NCI-H187 (cell line): ENCODE measurements around the gene WDR73.
"Not testable (repeated sequence)": the region's sequence is repeated elsewhere in the genome, so short reads cannot be mapped to it uniquely, and the experiment has no call there.

Experiments used
- DNase-seq, 2 experiments: peaks; one replicate each; lab custom pipeline; 2025; lab: John Stamatoyannopoulos, UW

The WDR73 gene

GRCh38 chr15:84657748-84658079 lies 3.6 kb upstream of the WDR73 start:
- no peak for DNase-seq

- DNase-seq, result no peak
These were observed 2.9 kb upstream of the WDR73 start for GRCh38 chr15:84656972-84657371.

- DNase-seq, result peak in 1 of 2 experiments; percentile 31
These were observed 788 bp upstream of the WDR73 start for GRCh38 chr15:84654689-84655453.

GRCh38 chr15:84653584-84653909 lies 536 bp downstream of the WDR73 start:
- no peak for DNase-seq

GRCh38 chr15:84649706-84650105 lies 4.4 kb downstream of the WDR73 start:
- no peak for DNase-seq

DNA sequence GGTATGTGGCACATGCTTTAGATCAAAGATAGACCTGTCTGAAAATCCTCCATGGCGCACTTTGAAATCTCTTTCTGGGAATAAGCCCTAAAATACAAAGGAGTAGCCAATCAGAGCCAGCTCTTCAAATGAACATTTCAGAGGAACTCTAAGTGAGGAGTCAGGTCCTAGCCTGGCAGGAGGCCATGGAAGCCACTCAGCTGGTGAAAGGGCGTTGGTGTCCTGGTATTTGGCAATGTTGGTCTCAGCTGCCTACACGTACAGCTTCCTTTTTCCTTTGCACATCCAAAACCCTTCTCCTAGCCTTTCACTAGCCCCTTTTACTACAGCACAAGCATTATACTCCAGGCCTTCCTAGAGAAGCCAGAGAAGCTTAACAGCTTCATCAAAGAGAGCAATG lies 5.5 kb downstream of the WDR73 start:
- DNase-seq, result no peak

- no peak for DNase-seq
These were observed 6.4 kb downstream of the WDR73 start for GRCh38 chr15:84647726-84648125.

DNA sequence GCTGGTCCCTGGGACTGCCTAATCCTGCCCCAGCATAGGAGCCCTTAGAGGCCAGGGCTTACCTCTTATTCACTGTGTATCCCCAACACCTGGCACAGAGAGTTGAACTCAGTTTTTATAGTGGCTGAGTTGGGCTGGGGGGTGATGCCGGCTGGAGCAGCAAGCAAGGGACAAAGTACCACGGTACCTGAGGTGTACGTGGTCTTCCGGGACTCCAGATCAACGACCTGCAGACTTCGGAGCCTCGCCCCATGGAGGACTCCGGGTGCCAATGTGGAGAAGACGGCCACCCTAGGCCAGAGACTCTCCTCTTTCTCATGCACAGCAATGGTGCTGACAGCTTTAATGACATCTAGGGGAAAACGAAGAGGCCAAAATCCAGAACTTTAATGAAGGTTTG lies 8.1 kb downstream of the WDR73 start:
- DNase-seq, result no peak

DNA sequence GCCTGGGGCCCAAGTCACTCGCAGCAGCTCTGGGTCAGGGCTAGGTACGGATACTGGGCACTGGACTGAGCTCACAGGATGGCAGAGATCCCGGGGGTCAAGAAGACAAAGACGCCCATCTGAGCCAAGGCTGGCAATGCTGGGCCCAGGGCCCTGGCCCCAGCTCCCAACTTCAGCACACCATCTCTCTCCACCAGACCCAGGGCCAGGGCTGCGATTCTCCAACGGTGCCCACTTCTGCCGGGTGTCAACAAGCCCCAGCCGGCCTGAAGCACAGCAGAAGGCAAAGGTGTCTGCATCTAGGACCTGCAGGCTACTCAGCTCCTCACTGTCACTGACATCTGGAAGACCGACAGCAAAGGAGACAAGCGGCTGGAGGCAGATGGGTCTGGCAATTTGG lies 8.6 kb downstream of the WDR73 start:
- DNase-seq, result no peak

DNA sequence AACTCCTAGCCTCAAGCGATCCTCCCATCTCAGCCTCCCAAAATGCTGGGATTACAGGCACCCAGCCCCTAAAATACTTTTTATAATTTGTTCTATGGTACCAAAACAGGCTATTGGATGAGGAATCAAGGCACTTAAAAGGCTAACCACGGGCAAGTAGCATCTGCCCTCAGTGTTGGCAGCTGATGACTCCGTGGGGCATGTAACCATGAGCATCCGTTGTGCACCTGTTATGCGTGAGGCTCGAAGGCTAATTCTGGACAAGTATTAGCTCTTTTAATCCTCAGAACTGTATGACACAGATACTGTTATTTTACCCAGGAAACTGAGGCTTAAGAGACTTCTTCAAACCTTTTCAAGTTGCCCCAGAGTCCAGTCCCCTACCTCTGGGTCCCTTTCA lies 10.2 kb downstream of the WDR73 start:
- no peak for DNase-seq

DNA sequence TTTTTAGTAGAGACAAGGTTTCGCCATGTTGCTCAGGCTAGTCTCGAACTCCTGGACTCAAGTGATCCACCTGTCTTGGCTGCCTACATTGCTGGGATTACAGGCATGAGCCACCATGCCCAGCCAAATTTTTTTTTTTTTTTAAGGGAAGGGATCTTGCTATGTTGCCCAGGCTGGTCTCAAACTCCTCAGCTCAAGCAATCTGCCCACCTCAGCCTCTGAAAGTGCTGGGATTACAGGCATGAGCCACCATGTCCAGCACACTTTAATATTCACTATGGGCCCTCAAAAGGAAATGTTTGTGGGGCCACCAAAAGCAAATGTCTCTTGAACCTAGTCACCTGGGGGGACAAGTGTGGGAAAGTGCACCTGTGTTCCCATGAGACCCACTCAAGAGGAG lies 11.4 kb downstream of the WDR73 start:
- not testable (repeated sequence) for DNase-seq

- DNase-seq, result not testable (repeated sequence)
These were observed 12.2 kb downstream of the WDR73 start for GRCh38 chr15:84641871-84642270.

DNA sequence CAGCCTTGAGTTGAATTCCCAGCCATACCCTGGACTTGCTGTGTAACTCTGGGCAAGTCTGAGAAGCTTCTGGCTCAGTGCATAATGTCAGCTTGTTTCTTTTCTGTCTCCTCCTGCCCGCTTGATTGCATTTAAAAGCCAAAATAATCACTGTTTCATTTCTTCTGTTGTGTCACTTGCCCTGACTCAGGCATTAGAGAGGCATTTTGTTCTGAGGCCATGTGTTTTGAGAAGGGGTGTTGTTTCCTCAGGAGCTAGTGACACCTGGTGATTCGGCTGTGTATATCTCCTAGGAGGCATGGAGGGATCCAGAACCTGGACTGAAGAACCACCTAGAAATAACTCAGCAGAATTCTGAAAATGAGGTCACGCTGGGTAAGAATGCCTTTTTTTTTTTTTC lies 16.0 kb downstream of the WDR73 start:
- no peak for DNase-seq

- DNase-seq, result no peak
These were observed 19.8 kb downstream of the WDR73 start for GRCh38 chr15:84634228-84634837.

DNA sequence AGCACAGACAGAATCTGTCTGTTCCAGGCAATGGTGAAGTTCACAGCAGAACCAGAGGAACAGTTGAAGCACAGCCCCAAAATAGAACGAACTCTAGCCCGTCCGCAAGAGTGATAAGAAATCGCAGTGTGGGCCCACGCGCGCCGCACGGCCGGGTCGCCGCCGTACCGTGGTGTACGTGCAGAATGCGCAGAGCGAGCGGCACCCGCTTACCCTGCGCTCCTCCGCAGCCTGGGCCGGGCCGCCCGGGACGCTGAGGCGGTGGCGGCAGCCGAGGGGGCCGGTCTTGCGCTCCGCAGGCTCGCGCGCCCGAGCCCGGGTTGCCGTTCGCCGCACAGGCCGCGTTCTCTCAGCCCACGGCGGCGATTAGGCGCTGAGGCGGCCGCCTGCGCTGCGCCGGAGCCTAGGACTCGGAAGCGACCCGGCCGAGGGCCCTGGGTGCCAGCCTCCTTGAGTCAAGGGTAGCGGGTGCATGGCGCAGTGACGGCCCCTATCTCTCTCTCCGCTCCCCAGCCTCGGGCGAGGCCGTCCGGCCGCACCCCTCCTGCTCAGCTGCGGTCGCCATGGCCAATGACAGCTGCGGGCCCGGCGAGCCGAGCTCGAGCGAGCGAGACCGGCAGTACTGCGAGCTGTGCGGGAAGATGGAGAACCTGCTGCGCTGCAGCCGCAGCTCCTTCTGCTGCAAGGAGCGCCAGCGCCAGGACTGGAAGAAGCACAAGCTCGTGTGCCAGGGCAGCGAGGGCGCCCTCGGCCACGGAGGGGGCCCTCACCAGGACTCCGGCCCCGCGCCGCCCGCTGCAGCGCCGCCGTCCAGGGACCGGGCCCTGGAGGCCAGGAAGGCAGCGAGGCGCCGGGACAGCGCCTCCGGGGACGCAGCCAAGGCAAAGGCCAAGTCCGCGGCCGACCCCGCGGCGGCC lies 20.5 kb downstream of the WDR73 start:
- peak in 1 of 2 experiments; percentile 15 for DNase-seq

GRCh38 chr15:84631706-84632272 lies 22.3 kb downstream of the WDR73 start:
- DNase-seq, result no peak

- DNase-seq, result no peak
These were observed 25.1 kb downstream of the WDR73 start for GRCh38 chr15:84629033-84629432.

DNA sequence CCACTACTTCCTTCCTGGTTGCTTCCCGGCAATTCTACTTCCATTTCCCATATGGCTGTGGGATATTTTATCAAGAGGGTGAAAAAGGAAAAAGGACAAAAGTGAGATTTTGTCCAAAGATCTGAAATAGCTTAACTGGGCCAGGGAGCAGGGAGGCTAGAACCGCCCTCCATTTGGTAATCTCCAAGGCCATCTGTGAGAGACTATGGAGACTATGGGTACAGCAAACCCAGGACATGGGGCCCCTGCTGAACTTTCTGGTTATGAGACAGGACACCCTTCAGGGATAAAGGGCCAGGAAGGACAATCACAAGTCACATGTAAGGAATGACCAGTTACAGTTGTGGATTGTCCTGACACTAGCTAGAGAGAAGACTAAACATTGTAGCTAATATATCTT lies 29.0 kb downstream of the WDR73 start:
- DNase-seq, result no peak

- DNase-seq, result no peak
These were observed 29.7 kb downstream of the WDR73 start for GRCh38 chr15:84624359-84624758.

GRCh38 chr15:84621358-84621979 lies 32.6 kb downstream of the WDR73 start:
- DNase-seq, result no peak

DNA sequence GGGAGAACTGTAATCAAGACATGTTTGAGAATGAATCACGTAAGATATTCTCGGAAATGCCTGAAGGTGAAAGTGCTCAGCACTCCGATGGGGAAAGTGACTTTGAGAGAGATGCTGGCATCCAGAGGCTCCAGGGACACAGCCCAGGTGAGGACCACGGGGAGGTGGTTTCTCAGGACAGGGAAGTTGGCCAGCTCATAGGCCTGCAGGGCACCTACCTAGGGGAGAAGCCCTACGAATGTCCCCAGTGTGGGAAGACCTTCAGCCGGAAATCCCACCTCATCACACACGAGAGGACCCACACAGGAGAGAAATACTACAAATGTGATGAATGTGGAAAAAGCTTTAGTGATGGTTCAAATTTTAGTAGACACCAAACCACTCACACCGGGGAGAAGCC lies 33.5 kb downstream of the WDR73 start:
- no peak for DNase-seq

DNA sequence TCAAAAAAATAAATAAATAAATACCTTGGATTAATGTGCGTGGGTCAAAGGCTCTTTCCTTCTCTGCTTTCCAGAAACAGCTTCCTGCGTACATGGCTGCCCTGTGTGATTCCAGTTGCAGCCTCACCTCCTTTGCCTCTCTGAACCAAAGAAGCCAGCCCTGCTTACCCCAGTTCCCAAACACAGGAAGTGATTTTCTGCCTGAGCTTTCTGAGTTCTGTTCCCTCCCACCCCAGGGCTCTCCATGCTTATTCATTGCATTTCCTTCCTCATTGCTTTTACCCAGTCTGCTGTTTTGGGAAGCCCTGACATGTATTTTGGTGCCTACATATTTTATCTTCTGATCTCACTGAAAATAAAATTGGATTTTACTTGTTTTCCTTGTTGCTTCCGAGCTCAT lies 37.8 kb downstream of the WDR73 start:
- no peak for DNase-seq
